Measurements from ENCODE around the gene AFG3L2. TPM values are rescaled to one million over a fixed set of nuclear protein-coding genes. Genes with fewer than 3 reads are reported as not detected.

AFG3L2 gene
- total and polyA plus RNA-seq, 5 experiments from 2014 or later, result 27.0 to 42.1 (median 37.7) TPM

- POLR2A ChIA-PET, result no interaction called here
- H3K4me1 Mint-ChIP-seq, result peaks cover 0 to 8% (median 3%) of the 10 kb centered on the region in 4 donors
- no peaks in the 10 kb centered on the region for H3K9me3 Mint-ChIP-seq
- H3K27ac Mint-ChIP-seq, result no peak overlapping the region
- no peak for ATAC-seq
- peaks cover 10 to 52% (median 34%) of the 10 kb centered on the region in 5 donors for H3K27me3 Mint-ChIP-seq
- no peak for DNase-seq
- H3K36me3 Mint-ChIP-seq, result no peaks in the 10 kb centered on the region
- H3K4me3 Mint-ChIP-seq, result peak overlapping the region in 3 of 10 donors; percentile 21 to 45 (median 28)
Measured at GRCh38 chr18:12287684-12288402, 89.2 kb downstream of the AFG3L2 start.

GRCh38 chr18:12287131-12287681 lies 89.8 kb downstream of the AFG3L2 start:
- DNase-seq, result no peak
- Mint-ChIP-seq H3K27me3 (peaks cover 10 to 52% (median 36%) of the 10 kb centered on the region in 5 donors), H3K36me3 (no peaks in the 10 kb centered on the region), H3K4me1 (peaks cover 0 to 8% (median 3%) of the 10 kb centered on the region in 4 donors), H3K4me3 (no peak overlapping the region), H3K9me3 (no peaks in the 10 kb centered on the region), H3K27ac (no peak overlapping the region)
- POLR2A ChIA-PET, result no interaction called here
- ATAC-seq, result no peak

GRCh38 chr18:12283666-12284065 lies 93.4 kb downstream of the AFG3L2 start:
- Mint-ChIP-seq H3K27me3 (peaks cover 1 to 25% (median 24%) of the 10 kb centered on the region in 5 donors), H3K9me3 (no peaks in the 10 kb centered on the region), H3K27ac (no peak overlapping the region), H3K36me3 (no peaks in the 10 kb centered on the region), H3K4me3 (no peak overlapping the region), H3K4me1 (peaks cover 0 to 8% (median 3%) of the 10 kb centered on the region in 4 donors)
- POLR2A ChIA-PET, result no interaction called here
- ATAC-seq (no peak), DNase-seq (no peak)

GRCh38 chr18:12283256-12283655 lies 93.8 kb downstream of the AFG3L2 start:
- H3K36me3 Mint-ChIP-seq, result no peaks in the 10 kb centered on the region
- H3K9me3 Mint-ChIP-seq, result no peaks in the 10 kb centered on the region
- no peak overlapping the region for H3K4me3 Mint-ChIP-seq
- no peak for ATAC-seq
- H3K4me1 Mint-ChIP-seq, result peaks cover 0 to 6% (median 3%) of the 10 kb centered on the region in 4 donors
- POLR2A ChIA-PET, result no interaction called here
- no peak for DNase-seq
- peak overlapping the region in 1 of 10 donors; percentile 53 for H3K27ac Mint-ChIP-seq
- H3K27me3 Mint-ChIP-seq, result peaks cover 1 to 22% (median 20%) of the 10 kb centered on the region in 5 donors

GRCh38 chr18:12282442-12283039 lies 94.5 kb downstream of the AFG3L2 start:
- no peaks in the 10 kb centered on the region for H3K9me3 Mint-ChIP-seq
- POLR2A ChIA-PET, result no interaction called here
- H3K4me3 Mint-ChIP-seq, result no peak overlapping the region
- no peak for ATAC-seq
- H3K36me3 Mint-ChIP-seq, result no peaks in the 10 kb centered on the region
- H3K27ac Mint-ChIP-seq, result no peak overlapping the region
- no peaks in the 10 kb centered on the region for H3K4me1 Mint-ChIP-seq
- no peak for DNase-seq
- H3K27me3 Mint-ChIP-seq, result peaks cover 1 to 17% (median 13%) of the 10 kb centered on the region in 5 donors

GRCh38 chr18:12281861-12282260 lies 95.2 kb downstream of the AFG3L2 start:
- Mint-ChIP-seq H3K36me3 (no peaks in the 10 kb centered on the region), H3K27ac (no peak overlapping the region), H3K4me3 (no peak overlapping the region), H3K4me1 (no peaks in the 10 kb centered on the region), H3K9me3 (no peaks in the 10 kb centered on the region), H3K27me3 (peaks cover 3 to 22% (median 16%) of the 10 kb centered on the region in 5 donors)
- POLR2A ChIA-PET, result no interaction called here
- no peak for DNase-seq
- ATAC-seq, result no peak

- DNase-seq (no peak), ATAC-seq (no peak)
- no peaks in the 10 kb centered on the region for H3K4me1 Mint-ChIP-seq
- POLR2A ChIA-PET, result no interaction called here
- no peak overlapping the region for H3K27ac Mint-ChIP-seq
- no peaks in the 10 kb centered on the region for H3K36me3 Mint-ChIP-seq
- no peak overlapping the region for H3K4me3 Mint-ChIP-seq
- H3K27me3 Mint-ChIP-seq, result peaks cover 1 to 27% (median 19%) of the 10 kb centered on the region in 5 donors
- no peaks in the 10 kb centered on the region for H3K9me3 Mint-ChIP-seq
Measured at GRCh38 chr18:12279781-12280531, 97.1 kb downstream of the AFG3L2 start.

Other genes with a start within 250 kb of the AFG3L2 start
- gene CIDEA, start 122.9 kb downstream of the AFG3L2 start, total RNA-seq, result not detected
- gene CIDEA, start 122.9 kb downstream of the AFG3L2 start, polyA plus RNA-seq, result not detected
- 1 to 10 TPM; 2.1 to 3.1 TPM for gene TUBB6, start 69.0 kb downstream of the AFG3L2 start, total RNA-seq
- gene TUBB6, start 69.0 kb downstream of the AFG3L2 start, polyA plus RNA-seq, result 1 to 10 TPM in 2 of 3 donors, not detected in 1; 1.2 to 3.1 TPM
- gene PRELID3A, start 30.7 kb upstream of the AFG3L2 start, total RNA-seq, result 1 to 10 TPM; 1.9 to 2.8 TPM
- under 1 TPM in 2 of 3 donors, not detected in 1; 0.12 to 0.79 TPM for gene PRELID3A, start 30.7 kb upstream of the AFG3L2 start, polyA plus RNA-seq